ENCODE data around the gene PIWIL4. TPM values are rescaled to one million over a fixed set of nuclear protein-coding genes. Genes with fewer than 3 reads are reported as not detected.
"Not testable (repeated sequence)": the region's sequence is repeated elsewhere in the genome, so short reads cannot be mapped to it uniquely, and the experiment has no call there.

The PIWIL4 gene
- polyA plus RNA-seq, 1 experiment, result 1.6 TPM

DNA sequence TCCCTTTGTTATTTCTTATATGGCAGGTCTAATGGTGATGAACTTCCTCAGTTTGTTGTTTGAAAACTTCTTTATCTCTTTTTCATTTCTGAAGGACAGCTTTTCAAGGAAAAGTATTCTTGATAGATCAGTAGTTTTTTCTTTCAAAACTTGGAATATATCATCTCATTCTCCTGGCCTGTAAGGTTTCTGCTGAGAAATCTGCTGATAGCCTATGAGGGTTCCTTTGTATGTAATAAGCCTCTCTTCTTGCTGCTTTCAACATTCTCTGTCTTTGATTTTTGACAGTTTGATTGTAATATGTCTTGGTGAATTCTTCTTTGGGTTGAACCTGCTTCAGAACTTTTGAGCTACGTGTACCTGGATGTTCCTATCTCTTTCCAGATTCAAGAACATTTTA, 46.0 kb downstream of the PIWIL4 start:
- no peak for DNase-seq (ENCODE audit: low read depth)
- ChIA-PET POLR2A (interaction anchor here (0.6 kb wide), 1 partner anchor 644 kb away, joined by 3 read pairs; no protein-coding TSS in a partner anchor), CTCF (interaction anchor here (1.5 to 3.9 kb wide), 3 partner anchors 10 to 718 kb away, joined by 4 to 31 read pairs (median 4); no protein-coding TSS in a partner anchor)

GRCh38 chr11:94623120-94623735, 56.1 kb downstream of the PIWIL4 start:
- H3K4me3 ChIP-seq (ENCODE audit: low read depth, low read length), result no peak overlapping the region
- peak; percentile 86 for TF ChIP-seq CTCF (IDR thresholded peaks at IDR 0.05; ENCODE audit: insufficient read depth, low read depth, low read length)
- H3K36me3 ChIP-seq (ENCODE audit: control insufficient read depth, insufficient read depth, low read length), result no peaks in the 10 kb centered on the region
- peak; percentile 23 for DNase-seq (ENCODE audit: low read depth)
- POLR2A ChIA-PET, result interaction anchor here (0.5 kb wide), 1 partner anchor 97 kb away, joined by 3 read pairs; no protein-coding TSS in a partner anchor
- CTCF ChIA-PET, result interaction anchor here (0.5 to 7.1 kb wide), 70 partner anchors 9 to 1803 kb away, joined by 3 to 76 read pairs (median 4); partner anchors contain the start of genes AMOTL1, CWC15 and KDM4D
- H3K27me3 ChIP-seq (ENCODE audit: control insufficient read depth, insufficient read depth, low read length), result no peaks in the 10 kb centered on the region

More for the DNA sequence above, 46.0 kb downstream of the PIWIL4 start:
- no peak for TF ChIP-seq CTCF (IDR thresholded peaks at IDR 0.05; ENCODE audit: insufficient read depth, low read depth, low read length)
- no peaks in the 10 kb centered on the region for H3K36me3 ChIP-seq (ENCODE audit: control insufficient read depth, insufficient read depth, low read length)
- H3K27me3 ChIP-seq (ENCODE audit: control insufficient read depth, insufficient read depth, low read length), result no peaks in the 10 kb centered on the region
- H3K4me3 ChIP-seq (ENCODE audit: low read depth, low read length), result no peak overlapping the region

- H3K36me3 ChIP-seq (ENCODE audit: control insufficient read depth, insufficient read depth, low read length); H3K4me3 ChIP-seq (ENCODE audit: low read depth, low read length); DNase-seq (ENCODE audit: low read depth); H3K27me3 ChIP-seq (ENCODE audit: control insufficient read depth, insufficient read depth, low read length): not testable (repeated sequence)
- ChIA-PET POLR2A (interaction anchor here (0.6 kb wide), 1 partner anchor 111 kb away, joined by 3 read pairs; no protein-coding TSS in a partner anchor), CTCF (interaction anchor here (0.8 to 7.1 kb wide), 4 partner anchors 13 to 272 kb away, joined by 3 to 76 read pairs (median 49); no protein-coding TSS in a partner anchor)
Measured at GRCh38 chr11:94625422-94625821, 58.3 kb downstream of the PIWIL4 start.

GRCh38 chr11:94627003-94627560, 59.9 kb downstream of the PIWIL4 start:
- H3K4me3 ChIP-seq (ENCODE audit: low read depth, low read length); DNase-seq (ENCODE audit: low read depth); H3K27me3 ChIP-seq (ENCODE audit: control insufficient read depth, insufficient read depth, low read length); H3K36me3 ChIP-seq (ENCODE audit: control insufficient read depth, insufficient read depth, low read length); POLR2A ChIA-PET: not testable (repeated sequence)
- CTCF ChIA-PET, result interaction anchor here (7.1 kb wide), 1 partner anchor 271 kb away, joined by 76 read pairs; no protein-coding TSS in a partner anchor

GRCh38 chr11:94629741-94630140, 62.6 kb downstream of the PIWIL4 start:
- TF ChIP-seq CTCF (IDR thresholded peaks at IDR 0.05; ENCODE audit: insufficient read depth, low read depth, low read length), result no peak
- H3K36me3 ChIP-seq (ENCODE audit: control insufficient read depth, insufficient read depth, low read length), result no peaks in the 10 kb centered on the region
- ChIA-PET CTCF (interaction anchor here (0.7 to 0.8 kb wide), 2 partner anchors 157 to 180 kb away, joined by 3 to 4 read pairs; no protein-coding TSS in a partner anchor), POLR2A (no interaction called here)
- H3K27me3 ChIP-seq (ENCODE audit: control insufficient read depth, insufficient read depth, low read length), result no peaks in the 10 kb centered on the region
- no peak for DNase-seq (ENCODE audit: low read depth)
- no peak overlapping the region for H3K4me3 ChIP-seq (ENCODE audit: low read depth, low read length)

DNA sequence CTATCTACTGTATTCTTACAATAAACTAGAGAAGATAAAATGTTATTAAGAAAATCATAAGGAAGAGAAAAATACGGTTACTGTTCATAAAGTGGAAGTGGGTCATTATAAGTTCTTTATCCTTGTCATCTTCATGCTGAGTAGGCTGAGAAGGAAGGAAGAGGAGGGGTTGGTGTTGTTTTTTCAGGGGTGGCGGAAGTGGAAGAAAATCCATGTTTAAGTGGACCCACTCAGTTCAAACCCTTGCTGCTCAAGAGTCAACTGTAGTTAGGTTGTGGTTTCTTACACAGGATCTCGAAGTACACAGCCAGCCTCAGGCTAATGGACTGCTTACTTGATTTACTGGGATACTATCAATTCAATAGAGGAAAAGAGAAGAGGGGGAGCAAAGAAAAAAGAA, 63.1 kb downstream of the PIWIL4 start:
- POLR2A ChIA-PET, result no interaction called here
- Histone ChIP-seq H3K36me3 (ENCODE audit: control insufficient read depth, insufficient read depth, low read length) (no peaks in the 10 kb centered on the region), H3K27me3 (ENCODE audit: control insufficient read depth, insufficient read depth, low read length) (no peaks in the 10 kb centered on the region), H3K4me3 (ENCODE audit: low read depth, low read length) (no peak overlapping the region)
- DNase-seq (ENCODE audit: low read depth), result no peak
- CTCF ChIA-PET, result interaction anchor here (1.4 kb wide), 1 partner anchor 8 kb away, joined by 3 read pairs; no protein-coding TSS in a partner anchor
- TF ChIP-seq CTCF (IDR thresholded peaks at IDR 0.05; ENCODE audit: insufficient read depth, low read depth, low read length), result no peak
